Right renal pelvis (tissue), 4 donors: Measurements from ENCODE around the gene EYA2. TPM values are rescaled to one million over a fixed set of nuclear protein-coding genes. Genes with fewer than 3 reads are reported as not detected.

Experiments used
- DNase-seq, 4 donors: peaks; one replicate each; pipeline ENCODE4 v3.0.0-alpha.2; 2013; ENCODE audit warnings: low read depth in 4 of 4, low spot score in 3 of 4, missing footprints in 1 of 4
- polyA plus RNA-seq, 4 donors: library from polyadenylated mRNA; unstranded; fragments of 120-200 nt; gene quantifications; one replicate each; pipeline ENCODE4 v1.2.1, GENCODE V29; 2013; ENCODE audit not compliant: insufficient read length in 4 of 4

The EYA2 gene
- polyA plus RNA-seq, 4 donors = 0.67 to 1.7 (median 1.0) TPM

DNA sequence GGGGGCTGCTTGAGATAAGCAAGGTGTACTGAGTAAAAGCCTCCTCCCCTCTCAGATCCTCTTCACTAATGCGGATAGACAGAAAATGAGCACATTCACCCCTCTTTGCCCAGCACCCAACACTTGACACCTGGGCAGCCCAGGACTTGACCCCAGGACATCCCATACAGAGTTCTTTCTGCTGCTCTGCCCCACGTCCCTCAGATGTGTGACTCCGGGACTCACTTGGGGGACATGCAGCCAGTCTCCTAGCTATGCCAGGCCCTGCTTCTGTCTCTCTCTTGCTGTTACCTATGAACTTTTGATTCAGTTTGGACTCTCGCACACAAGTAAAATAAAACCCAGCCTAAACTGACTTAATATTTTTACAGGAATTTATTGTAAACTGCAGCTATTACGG, 159.9 kb downstream of the EYA2 start:
- DNase-seq = no peak

DNA sequence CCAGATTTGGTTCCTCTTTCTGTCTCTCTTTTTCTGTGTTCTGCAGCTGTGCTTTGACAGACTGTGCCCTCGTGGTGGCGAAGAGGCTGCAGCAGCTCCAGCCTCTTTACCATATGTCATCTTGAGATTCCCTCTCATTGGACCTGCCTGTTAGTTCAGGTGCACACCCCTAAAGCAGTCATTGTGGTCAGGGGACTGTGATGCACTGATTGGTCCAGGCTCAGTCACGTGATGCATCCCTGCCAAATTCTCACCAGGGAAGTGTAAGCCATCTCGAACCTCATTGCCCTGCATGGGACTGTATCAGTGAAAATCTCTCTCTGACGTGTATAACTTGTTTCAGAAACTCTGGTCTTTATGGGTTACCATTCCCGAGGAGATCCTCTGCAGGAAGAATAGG, 160.3 kb downstream of the EYA2 start:
- DNase-seq = no peak

DNA sequence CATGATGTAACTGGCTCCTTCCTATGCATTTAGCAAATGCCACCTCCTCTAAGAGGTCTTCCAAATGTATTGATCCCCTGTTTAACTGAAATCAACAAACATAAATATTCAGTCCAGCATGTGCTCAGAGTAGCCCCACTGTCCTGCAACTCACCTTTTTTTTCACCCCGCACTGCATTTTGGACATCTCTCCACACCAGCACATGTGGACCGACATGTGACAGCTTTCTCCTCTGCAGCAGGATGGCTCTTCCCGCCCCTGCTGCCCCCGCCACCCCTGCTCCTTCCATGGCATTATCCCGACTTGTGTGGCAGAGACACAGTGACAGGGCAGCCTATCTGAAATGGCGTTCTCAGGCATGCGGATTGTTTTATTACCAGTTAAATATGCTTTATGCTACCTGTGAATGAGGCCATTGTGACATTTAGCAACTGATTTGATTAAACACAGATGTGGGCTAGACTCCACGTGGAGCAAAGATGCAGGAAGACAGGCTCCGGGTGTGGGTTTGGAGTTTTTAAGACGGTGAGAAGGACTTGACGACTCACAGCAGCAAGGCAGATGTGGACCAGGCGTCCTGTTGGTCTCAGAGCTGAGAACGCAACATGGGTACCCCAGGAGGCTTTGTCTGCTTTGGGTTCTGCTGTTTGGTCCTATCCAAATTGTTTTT, 161.2 kb downstream of the EYA2 start:
- no peak for DNase-seq

DNA sequence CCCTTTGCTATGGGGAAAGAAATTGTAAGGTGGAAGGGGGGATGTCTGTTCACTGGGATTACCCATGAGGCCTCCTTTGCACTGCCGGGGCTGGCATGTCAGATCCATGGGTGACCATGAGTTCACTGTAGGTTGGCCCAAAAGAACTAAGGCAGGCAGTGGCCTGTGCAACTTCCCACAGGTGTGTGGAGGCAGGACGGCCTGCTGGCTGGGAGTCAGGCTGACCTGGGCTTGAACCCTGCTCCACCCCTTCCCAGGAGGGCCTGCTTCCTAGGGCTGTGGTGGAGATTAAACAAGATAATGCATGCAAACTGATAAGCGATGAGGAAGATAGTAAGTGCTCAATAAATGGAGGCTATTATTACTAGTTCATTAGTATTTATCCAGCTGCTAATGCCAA, 163.0 kb downstream of the EYA2 start:
- DNase-seq = no peak

DNA sequence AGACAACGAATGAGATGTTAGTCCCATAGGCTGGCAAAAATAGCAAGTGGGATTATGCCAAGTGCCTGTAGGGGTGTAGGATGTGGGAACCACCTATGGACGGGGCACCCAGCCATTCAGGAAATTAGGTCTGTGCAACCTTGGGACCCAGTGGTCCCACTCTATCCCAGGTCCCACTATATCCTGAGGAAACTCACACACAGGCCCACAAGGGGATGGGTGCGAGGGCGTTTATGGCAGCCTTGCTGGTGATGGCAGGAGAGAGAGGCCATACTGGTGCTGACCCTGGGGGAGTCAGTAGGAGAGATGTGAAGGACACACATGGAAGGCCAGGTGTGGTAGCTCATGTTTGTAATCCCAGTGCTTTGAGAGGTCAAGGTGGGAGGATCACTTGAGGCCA, 163.6 kb downstream of the EYA2 start:
- no peak for DNase-seq

DNA sequence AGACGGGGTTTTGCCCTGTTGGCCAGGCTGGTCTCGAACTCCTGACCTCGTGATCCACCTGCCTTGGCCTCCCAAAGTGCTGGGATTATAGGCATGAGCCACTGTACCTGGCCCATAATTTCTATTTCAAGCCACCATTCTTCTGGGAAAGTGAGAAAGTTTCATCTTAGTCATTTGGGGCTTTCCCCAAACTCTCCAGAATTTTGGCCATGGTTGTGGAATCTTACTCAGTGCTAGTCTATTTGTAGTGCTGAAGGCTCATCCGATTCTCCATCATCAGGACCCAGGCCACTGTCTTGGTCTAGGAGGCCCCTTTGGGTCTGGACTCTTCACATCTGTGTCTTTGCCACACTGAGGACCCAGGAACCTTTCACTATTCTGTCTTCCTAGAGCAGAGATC, 164.9 kb downstream of the EYA2 start:
- DNase-seq = no peak

DNA sequence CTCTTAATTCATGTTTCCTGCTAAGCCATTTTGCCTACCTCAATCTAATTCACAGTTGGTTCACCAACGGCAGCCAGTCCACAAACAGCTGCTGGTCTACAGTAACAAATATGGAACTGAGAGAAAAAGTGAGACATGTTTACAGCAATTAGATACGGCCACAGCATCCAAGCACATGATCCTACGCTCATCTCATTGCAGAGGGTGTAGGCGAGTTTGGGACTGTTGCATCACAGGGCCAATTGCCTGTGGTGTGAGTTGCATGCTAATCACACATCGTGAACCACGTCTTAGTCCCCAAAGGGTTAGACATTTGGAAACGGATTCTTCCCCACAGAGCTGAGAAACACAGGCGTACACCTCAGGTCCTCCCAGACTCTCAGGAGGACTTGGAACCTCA, 166.9 kb downstream of the EYA2 start:
- no peak for DNase-seq

DNA sequence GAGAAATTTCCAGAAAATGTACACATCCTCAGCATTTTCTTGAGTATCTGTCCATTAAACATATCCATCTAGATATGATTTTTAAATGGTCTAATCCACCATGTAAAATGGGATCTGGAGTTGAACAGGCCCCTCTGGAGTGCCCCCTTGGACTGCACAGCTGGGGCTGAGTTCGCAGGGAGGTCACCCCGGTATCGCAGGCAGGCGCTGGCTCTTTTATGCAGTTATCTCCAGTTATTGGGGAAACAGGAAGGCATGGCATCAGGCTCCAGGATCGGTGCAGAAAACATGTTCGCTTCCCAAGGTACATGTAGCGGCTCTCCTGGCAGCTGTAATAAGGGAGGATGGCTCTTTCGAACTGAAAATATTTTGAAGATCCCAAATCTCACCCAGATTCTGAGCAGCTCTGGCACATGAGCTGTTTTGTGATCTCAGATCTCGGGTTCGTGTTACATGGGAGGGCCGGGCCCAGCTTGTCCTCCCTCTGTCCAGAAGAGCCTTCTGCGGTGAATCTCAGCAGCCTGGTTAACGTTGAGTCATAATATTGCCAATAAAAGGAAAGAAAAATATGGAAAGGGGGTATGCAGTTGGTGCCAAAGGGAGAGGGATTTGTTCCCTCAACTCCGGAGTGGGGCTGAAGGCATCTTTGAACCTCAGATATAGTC, 167.7 kb downstream of the EYA2 start:
- no peak for DNase-seq

DNA sequence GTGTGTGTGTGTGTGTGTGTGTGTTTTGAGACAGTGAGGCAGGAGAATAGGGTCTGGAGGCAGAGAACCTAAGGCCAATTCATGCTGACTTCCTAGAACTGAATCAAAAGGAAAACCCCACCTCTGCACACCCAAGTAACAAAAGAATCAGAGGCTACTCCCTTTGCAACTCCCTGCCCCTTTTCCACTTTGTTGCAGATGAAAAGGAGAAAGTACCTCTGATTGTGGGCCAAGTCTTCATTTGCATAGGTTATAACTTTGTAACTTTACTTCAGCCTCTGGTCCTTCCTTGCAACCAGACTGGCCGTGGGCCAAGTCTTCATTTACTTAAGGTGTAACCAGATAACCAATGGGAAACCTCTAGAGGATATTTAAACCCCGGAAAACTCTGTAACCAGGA, 168.8 kb downstream of the EYA2 start:
- DNase-seq = no peak

DNA sequence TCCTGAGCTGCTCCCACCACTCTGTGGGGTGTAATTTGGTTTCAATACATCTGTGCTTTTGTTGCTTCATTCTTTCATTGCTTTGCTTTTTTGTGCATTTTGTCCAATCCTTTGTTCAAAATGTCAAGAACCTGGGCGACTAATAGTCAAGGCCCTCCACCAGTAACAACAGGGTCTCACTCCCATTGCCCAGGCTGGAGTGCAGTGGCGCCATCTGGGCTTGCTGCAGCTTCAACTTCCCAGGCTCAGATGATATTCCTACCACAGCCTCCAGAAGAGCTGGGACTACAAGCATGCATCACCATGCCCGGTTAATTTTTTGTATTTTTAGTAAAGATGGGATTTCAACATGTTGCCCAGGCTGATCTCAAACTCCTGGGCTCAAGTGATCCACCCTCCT, 169.2 kb downstream of the EYA2 start:
- no peak for DNase-seq

DNA sequence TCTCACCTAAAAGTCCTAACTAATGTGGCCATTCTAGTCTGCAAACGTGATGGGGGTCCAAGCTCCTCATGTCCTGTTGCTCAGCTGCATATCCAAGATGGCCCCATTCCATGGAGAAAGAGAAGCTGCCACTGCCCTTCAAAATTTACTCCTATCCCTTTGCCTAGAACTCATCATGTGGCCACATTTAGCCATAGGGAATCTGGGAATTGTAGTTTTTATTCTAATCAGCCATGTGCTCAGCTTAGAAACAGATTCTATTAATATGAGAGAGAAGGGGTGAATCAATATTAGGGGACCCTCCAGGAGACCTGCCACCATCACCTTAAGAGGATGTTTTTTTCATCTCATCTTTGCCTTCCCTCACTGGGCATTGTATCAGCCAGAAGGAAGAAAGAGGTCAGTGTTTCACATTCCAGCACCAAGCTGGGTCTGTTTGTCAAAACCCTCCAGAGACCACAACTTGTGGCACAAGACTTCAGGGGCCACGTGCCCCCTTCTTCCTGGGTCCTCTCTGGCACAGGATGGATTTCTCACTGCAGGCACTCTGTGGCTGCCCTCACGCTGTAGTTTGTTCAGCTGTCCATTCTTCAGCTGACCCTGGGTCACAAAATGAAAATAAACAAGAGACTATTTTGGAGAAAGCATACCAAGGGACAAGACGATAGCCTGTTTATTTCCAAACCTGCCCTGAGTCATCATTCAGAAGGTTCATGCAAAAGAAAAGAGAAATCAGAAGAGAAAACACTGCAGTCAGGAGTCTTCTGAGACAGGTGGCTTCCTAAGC, 172.0 kb downstream of the EYA2 start:
- DNase-seq = no peak

DNA sequence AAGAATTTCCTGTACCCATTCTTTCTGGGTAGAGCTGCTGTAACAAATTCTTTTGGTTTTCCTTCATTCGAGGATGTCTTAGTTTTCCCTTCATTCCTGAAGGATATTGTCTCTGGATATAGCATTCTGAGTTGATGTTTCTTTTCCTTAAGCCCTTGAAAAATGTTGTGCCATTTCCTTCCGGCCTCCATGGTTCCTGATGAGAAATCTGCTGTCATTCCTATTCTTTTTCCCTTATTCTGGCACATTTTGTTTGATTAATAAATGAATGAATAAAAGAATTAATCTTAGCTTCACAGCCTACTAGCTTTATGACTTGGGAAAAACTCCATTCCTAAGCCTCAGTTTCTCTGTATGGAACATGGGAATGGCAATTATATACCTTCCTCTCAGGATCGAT, 173.1 kb downstream of the EYA2 start:
- no peak for DNase-seq

DNA sequence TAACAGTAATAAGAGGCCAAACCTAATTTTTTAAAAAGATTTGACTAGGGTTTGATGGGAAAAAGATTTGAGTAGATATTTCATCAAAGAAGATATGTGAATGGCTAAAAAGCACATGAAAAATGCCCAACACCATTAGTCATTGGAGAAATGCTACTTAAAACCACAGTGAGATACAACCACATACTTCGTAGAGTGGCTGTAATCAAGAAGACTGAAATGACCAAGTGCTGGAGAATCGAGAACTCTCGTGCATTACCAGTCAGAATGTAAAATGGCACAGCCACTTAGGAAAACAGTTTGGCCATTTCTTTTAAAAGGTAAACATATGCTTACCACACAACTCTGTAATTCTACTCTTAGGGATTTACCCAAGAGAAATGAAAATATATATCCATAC, 175.5 kb downstream of the EYA2 start:
- DNase-seq = no peak

DNA sequence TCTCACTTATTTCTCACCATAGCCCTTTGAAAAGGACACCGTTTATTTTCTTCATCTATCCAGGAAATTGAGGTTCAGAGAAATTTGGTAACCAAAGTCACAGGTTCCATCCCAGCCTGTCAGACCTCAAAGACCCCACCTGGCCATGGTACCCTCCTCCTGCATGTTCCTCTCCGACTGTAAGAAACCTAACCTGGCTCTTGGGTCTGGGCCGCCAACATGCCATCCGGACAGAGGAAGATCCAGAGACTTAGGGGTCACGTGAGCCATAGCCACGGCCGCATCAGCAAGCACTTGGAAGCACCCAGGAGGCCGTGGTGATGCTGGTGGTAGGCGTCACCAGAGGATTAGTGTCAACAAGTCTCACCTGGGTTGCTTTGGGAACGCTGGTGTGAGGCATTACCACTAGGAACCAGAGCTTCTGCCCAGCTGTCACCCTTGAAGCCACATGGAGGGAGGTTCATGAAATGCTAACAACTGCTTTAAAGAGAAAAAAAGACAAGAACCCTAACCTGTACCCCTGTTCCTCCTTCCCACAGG, 177.1 kb downstream of the EYA2 start:
- no peak for DNase-seq

DNA sequence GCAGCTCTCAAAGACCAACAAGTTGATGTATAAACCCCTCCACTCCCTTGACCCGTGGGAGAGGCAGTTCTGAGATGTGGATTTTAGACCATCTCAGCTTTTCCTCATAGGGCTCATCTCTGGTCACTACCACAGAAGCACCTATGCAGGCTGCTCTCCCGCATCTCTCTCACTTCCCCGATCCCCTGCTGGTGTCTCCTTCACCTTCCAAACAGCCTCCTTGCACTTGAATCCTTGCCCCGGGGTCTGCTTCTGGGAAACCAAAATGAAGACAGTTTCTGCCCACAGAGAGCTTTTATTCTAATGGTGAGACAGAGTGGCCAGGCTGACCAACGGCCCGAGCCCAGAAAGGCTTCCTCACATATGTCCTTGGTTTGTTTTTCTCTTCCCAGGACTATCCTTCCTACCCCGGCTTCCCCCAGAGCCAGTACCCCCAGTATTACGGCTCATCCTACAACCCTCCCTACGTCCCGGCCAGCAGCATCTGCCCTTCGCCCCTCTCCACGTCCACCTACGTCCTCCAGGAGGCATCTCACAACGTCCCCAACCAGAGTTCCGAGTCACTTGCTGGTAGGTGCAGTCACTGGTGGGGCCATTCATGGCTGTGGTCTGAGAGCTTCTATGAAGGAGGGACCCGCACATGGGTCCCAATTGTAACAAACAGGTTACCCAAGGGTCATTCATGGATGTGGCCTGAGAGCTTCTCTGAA, 179.3 kb downstream of the EYA2 start:
- DNase-seq = no peak

DNA sequence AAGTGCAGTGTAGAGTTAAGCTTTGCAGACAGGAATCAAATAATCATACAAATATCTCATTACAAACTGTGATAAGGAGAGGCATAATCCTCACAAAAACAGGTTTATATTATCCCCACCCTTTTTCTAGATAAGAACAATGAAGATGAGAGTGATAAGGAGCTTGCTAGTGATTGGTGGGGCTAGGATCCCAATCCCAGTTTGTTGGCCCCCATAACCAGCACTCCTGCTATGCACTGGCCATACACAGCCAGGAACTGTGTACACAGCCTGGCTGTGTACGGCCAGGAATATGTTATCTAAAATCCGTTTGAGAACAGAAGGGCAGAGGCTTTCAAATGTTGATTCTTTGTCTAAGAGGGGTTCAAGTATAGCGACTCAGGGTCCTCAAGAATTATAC, 180.6 kb downstream of the EYA2 start:
- DNase-seq = no peak

DNA sequence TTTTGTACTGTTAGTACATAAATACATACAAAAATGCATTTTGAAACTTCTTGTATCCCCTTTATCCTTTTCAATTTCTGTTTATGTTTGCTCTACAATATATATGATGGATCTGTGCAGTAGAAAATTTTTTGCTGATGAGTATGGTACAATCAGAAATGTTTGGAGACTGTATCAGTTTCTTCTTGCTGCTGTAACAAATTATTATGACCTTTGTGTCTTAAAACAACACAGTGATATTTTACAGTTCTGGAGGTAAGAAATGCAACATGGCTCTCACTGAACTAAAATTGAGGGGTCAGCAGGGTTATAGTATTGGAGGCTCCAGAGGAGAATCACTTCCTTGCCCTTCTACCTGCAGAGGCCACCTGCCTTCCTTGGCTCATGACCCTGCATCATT, 184.4 kb downstream of the EYA2 start:
- no peak for DNase-seq

DNA sequence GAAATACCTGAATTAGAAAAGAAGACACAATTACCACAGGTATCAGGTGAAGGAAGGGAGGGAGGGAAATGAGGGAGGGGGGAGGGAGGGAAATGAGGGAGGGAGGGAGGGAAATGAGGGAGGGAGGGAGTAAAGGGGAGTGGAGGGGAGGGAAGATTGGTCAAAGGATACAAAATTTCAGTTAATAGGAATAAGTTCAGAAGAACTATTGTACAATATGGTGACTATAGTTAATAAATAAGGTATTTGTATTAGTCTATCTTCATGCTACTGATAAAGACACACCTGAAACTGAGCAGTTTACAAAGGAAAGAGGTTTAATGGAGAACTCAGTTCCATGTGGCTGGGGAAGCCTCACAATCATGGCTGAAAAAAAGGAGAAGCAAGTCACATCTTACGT, 185.7 kb downstream of the EYA2 start:
- DNase-seq = no peak

DNA sequence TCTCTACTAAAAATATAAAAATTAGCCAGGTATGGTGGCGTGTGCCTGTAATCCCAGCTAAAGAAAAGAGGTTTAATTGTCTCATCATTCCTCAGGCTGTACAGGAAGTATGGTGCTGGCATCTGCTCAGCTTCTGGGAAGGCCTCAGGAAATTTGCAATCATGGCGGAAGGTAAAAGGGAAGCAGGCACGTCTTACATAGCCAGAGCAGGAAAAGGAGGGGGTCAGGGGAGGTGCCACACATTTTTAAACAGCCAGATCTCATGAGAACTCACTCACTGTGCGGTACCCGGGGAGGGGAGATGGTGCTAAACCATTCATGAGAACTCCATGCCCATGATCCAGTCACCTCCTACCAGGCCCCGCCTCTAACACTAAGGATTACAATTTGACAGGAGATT, 191.7 kb downstream of the EYA2 start:
- DNase-seq = no peak

DNA sequence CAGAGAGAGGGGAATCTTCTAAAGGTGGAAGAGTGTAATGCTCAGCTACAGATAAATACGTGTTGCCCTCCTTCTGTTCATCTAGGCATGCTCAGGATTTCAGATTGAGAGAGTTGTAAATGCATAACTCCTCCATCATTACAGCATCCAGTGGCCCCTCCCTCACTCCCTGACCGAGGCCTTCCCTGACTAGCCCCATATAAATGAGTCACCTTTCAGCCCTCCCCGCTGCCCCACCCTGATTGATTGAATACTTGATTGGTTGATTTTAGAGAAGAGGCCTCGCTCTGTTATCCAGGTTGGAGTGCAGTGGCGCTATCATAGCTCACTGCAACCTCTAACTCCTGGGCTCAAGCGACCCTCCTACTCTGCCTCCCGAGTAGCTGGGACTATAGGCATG, 193.7 kb downstream of the EYA2 start:
- no peak for DNase-seq

DNA sequence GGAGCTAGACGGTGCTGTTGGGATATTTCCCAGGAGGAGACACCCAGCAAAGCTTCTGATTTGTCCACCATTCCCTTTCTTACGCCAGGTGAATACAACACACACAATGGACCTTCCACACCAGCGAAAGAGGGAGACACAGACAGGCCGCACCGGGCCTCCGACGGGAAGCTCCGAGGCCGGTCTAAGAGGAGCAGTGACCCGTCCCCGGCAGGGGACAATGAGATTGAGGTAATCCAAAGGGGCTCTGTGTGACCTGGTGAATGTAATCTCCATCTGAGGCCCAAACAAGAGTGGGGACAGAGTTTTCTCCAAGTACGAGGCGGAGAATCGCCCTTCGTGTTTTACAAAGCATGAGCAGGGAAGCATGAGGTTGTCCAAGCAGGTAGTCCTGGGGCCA, 194.5 kb downstream of the EYA2 start:
- DNase-seq = no peak
